Nephron progenitor cell (in vitro differentiated cells): ENCODE data around the gene RAB3GAP1.

ENCODE experiments used
- DNase-seq: peaks from one replicate; pipeline ENCODE4 v3.0.0; 2021
- H3K27ac Mint-ChIP-seq: 2 replicates; pipeline ENCODE4 v1.8.0; 2021; ENCODE audit warnings: mild to moderate bottlenecking, moderate library complexity, mixed read lengths
- H3K27me3 Mint-ChIP-seq: 2 replicates; pipeline ENCODE4 v1.8.0; 2021; ENCODE audit warnings: mild to moderate bottlenecking, low read depth, mixed read lengths; ENCODE audit not compliant: poor library complexity
- H3K36me3 Mint-ChIP-seq: 2 replicates; pipeline ENCODE4 v1.8.0; 2021; ENCODE audit warnings: low read depth, mixed read lengths
- H3K4me1 Mint-ChIP-seq: 2 replicates; pipeline ENCODE4 v1.8.0; 2021; ENCODE audit warnings: mixed read lengths
- H3K4me3 Mint-ChIP-seq: 2 replicates; pipeline ENCODE4 v1.8.0; 2021; ENCODE audit warnings: mild to moderate bottlenecking, moderate library complexity, mixed read lengths
- H3K9me3 Mint-ChIP-seq: 2 replicates; pipeline ENCODE4 v1.8.0; 2021; ENCODE audit warnings: mild to moderate bottlenecking, moderate library complexity, mixed read lengths
- TF ChIP-seq, protein P1 (sequence below): fragments of 200-600 bp; sonication (generic); IDR thresholded peaks from 2 replicates; pipeline ENCODE4 v1.5.0; 2021; ENCODE audit warnings: antibody characterized with exemption

RAB3GAP1 gene

GRCh38 chr2:135140606-135141005, 88.5 kb downstream of the RAB3GAP1 start:
- peaks cover 93% of the 10 kb centered on the region for H3K36me3 Mint-ChIP-seq
- no peaks in the 10 kb centered on the region for H3K4me1 Mint-ChIP-seq
- DNase-seq, result no peak
- no peak overlapping the region for H3K4me3 Mint-ChIP-seq
- H3K27me3 Mint-ChIP-seq, result no peaks in the 10 kb centered on the region
- H3K9me3 Mint-ChIP-seq, result peaks cover 41% of the 10 kb centered on the region
- TF ChIP-seq, protein P1, sequence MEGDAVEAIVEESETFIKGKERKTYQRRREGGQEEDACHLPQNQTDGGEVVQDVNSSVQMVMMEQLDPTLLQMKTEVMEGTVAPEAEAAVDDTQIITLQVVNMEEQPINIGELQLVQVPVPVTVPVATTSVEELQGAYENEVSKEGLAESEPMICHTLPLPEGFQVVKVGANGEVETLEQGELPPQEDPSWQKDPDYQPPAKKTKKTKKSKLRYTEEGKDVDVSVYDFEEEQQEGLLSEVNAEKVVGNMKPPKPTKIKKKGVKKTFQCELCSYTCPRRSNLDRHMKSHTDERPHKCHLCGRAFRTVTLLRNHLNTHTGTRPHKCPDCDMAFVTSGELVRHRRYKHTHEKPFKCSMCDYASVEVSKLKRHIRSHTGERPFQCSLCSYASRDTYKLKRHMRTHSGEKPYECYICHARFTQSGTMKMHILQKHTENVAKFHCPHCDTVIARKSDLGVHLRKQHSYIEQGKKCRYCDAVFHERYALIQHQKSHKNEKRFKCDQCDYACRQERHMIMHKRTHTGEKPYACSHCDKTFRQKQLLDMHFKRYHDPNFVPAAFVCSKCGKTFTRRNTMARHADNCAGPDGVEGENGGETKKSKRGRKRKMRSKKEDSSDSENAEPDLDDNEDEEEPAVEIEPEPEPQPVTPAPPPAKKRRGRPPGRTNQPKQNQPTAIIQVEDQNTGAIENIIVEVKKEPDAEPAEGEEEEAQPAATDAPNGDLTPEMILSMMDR, result no peak
- H3K27ac Mint-ChIP-seq, result no peak overlapping the region

- Mint-ChIP-seq H3K9me3 (peaks cover 41% of the 10 kb centered on the region), H3K36me3 (peaks cover 84% of the 10 kb centered on the region), H3K27ac (no peak overlapping the region), H3K4me3 (no peak overlapping the region), H3K27me3 (no peaks in the 10 kb centered on the region), H3K4me1 (no peaks in the 10 kb centered on the region)
- DNase-seq, result no peak
- TF ChIP-seq, protein P1, result no peak
Observed at GRCh38 chr2:135142323-135142722, 90.2 kb downstream of the RAB3GAP1 start.

DNA sequence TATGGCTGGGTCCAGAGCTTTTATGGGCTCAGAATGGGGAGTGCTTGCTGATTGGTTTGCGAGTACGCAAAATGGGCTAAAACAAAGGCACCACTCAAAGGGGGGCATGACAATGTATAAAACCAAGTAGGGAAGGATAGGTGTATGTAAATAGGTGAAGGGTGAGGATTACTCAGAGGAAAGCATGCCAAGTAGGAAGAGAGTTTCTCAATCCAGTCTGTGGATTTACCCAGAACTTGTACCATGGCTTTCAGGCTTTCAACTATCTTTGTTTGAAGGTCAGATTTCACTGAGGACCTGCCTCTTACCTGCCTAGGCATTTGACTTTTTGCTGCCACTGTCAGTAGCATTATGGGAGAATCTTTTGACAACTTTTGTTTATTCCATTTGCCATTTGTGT, 92.3 kb downstream of the RAB3GAP1 start:
- no peaks in the 10 kb centered on the region for H3K27me3 Mint-ChIP-seq
- peaks cover 41% of the 10 kb centered on the region for H3K9me3 Mint-ChIP-seq
- no peaks in the 10 kb centered on the region for H3K4me1 Mint-ChIP-seq
- TF ChIP-seq, protein P1, result no peak
- DNase-seq, result no peak
- H3K27ac Mint-ChIP-seq, result no peak overlapping the region
- H3K36me3 Mint-ChIP-seq, result peaks cover 73% of the 10 kb centered on the region
- H3K4me3 Mint-ChIP-seq, result no peak overlapping the region

- TF ChIP-seq, protein P1, result no peak
- no peak for DNase-seq
- Mint-ChIP-seq H3K27ac (peak overlapping the region; percentile 39), H3K4me3 (no peak overlapping the region), H3K27me3 (no peaks in the 10 kb centered on the region), H3K4me1 (peaks cover 18% of the 10 kb centered on the region), H3K36me3 (peaks cover 47% of the 10 kb centered on the region), H3K9me3 (peaks cover 2% of the 10 kb centered on the region)
Observed at GRCh38 chr2:135149251-135149650, 97.2 kb downstream of the RAB3GAP1 start.

DNA sequence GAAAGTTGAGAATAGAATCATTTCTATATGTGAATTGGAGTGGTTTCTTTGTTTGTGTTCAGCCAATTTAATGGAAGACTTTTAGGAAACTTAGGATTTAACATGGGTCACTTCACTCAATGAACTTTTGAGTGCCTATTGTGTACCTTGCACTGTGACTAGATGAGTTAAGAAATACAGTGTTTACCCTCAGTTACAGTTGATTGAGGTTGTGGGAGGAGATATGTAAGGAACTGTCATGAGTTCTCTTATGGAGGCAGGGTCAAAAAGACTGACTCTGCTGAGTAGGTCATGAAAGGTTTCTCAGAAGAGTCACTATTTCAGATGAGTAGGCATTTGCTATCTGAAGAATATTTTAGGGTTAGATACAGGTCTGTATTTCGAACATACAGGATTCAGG, 98.6 kb downstream of the RAB3GAP1 start:
- TF ChIP-seq, protein P1, result no peak
- Mint-ChIP-seq H3K4me1 (peaks cover 18% of the 10 kb centered on the region), H3K9me3 (no peaks in the 10 kb centered on the region), H3K27ac (peak overlapping the region; percentile 92), H3K4me3 (no peak overlapping the region), H3K36me3 (peaks cover 49% of the 10 kb centered on the region), H3K27me3 (no peaks in the 10 kb centered on the region)
- DNase-seq, result no peak

GRCh38 chr2:135151615-135152014, 99.5 kb downstream of the RAB3GAP1 start:
- DNase-seq, result no peak
- H3K27me3 Mint-ChIP-seq, result no peaks in the 10 kb centered on the region
- no peaks in the 10 kb centered on the region for H3K9me3 Mint-ChIP-seq
- TF ChIP-seq, protein P1, result no peak
- peaks cover 18% of the 10 kb centered on the region for H3K4me1 Mint-ChIP-seq
- H3K27ac Mint-ChIP-seq, result no peak overlapping the region
- no peak overlapping the region for H3K4me3 Mint-ChIP-seq
- H3K36me3 Mint-ChIP-seq, result peaks cover 55% of the 10 kb centered on the region
